Gastrocnemius medialis (tissue), 4 donors: ENCODE data around the gene MYH3. TPM values are rescaled to one million over a fixed set of nuclear protein-coding genes. Genes with fewer than 3 reads are reported as not detected.

ENCODE experiments used
- ATAC-seq, 2 donors: fragments of 150-250 bp; one replicate each; pipeline ENCODE4 v1.9.1; 2016
- DNase-seq, 2 donors: peaks; one replicate each; pipeline ENCODE4 v3.0.0-alpha.2; 2019
- H3K27ac ChIP-seq, 4 donors: fragments of 200-600 bp; sonication (generic); 1 replicate in 1 of 4; 2 replicates in 3 of 4; pipeline ENCODE4 v1.5.1; 2016 to 2018; ENCODE audit warnings: mild to moderate bottlenecking in 2 of 4, moderate library complexity in 1 of 4
- H3K27me3 ChIP-seq, 3 donors: fragments of 200-600 bp; sonication (generic) in 2 of 3; 1 replicate in 1 of 3; 2 replicates in 2 of 3; pipeline versions ENCODE4 v1.5.1 to v1.6.0; 2016 to 2019; ENCODE audit warnings: mild to moderate bottlenecking in 1 of 3, moderate library complexity in 1 of 3
- H3K36me3 ChIP-seq, 2 donors: fragments of 200-600 bp; sonication (generic) in 1 of 2; one replicate each; pipeline ENCODE4 v1.5.1; 2017 to 2018
- H3K4me1 ChIP-seq, 2 donors: fragments of 200-600 bp; sonication (generic) in 1 of 2; one replicate each; pipeline ENCODE4 v1.5.1; 2016 to 2017; ENCODE audit warnings: mild to moderate bottlenecking in 2 of 2
- H3K4me3 ChIP-seq, 4 donors: fragments of 200-600 bp; sonication (generic) in 3 of 4; 1 replicate in 1 of 4; 2 replicates in 3 of 4; pipeline ENCODE4 v1.5.1; 2016 to 2019; ENCODE audit warnings: mild to moderate bottlenecking in 2 of 4
- H3K9me3 ChIP-seq, 3 donors: fragments of 200-600 bp; sonication (generic) in 2 of 3; 1 replicate in 1 of 3; 2 replicates in 2 of 3; pipeline ENCODE4 v1.5.1; 2016 to 2019
- POLR2A ChIP-seq, 2 donors: fragments of 450-650 bp; IDR thresholded peaks; one replicate each; pipeline ENCODE4 v1.6.1; 2017; ENCODE audit warnings: antibody characterized with exemption in 2 of 2, mild to moderate bottlenecking in 2 of 2, moderate library complexity in 2 of 2
- in situ Hi-C, 4 donors: fragments of 200-750 bp; cut with MboI; loops; one replicate each; pipeline versions ENCODE4 v1.15.0 to v1.8.0; 2017; ENCODE audit warnings: low sequenced_read_pairs in 4 of 4
- intact Hi-C: fragments of 100-400 bp; cut with DNase I; formaldehyde crosslinking; loops from one replicate; pipeline ENCODE4 v1.15.1; 2023; ENCODE audit warnings: low total_unique reads
- total RNA-seq, 4 donors: library from RNA; depleted of rRNA; stranded (reverse); fragments of >200 nt; gene quantifications; one replicate each; pipeline versions ENCODE4 v1.1.0 to v1.2.3, GENCODE V29; 2016
- TF ChIP-seq, protein P1 (sequence below), 5 experiments: fragments of 450-650 bp in 3 of 5; fragments of 200-600 bp in 2 of 5; sonication (generic) in 2 of 5; IDR thresholded peaks in 4 of 5; conservative IDR thresholded peaks in 1 of 5; 1 replicate in 4 of 5; 2 replicates in 1 of 5; pipeline ENCODE4 v1.5.1; 2016 to 2019; ENCODE audit warnings: antibody characterized with exemption in 5 of 5, mild to moderate bottlenecking in 3 of 5, moderate library complexity in 3 of 5

MYH3 gene
- total RNA-seq, 4 donors from 2014 or later = 1.5 to 17.6 (median 5.3) TPM

DNA sequence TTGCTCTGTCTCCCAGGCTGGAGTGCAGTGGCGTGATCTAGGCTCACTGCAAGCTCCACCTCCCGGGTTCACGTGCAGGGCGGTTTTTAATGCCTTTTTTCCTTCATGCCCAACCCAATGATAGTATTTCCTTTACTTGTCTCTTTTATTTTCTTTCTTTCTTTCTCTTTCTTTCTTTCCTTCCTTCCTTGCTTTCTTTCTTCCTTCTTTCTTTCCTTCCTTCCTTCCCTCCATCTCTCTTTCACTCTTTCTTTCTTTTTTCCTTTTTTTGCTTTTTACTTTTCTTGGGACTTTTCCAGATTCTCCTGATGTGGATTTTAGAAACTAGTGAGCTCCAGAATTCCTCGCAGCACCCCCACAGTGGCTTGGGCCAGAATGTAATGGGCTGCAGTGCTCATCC, 3.1 kb downstream of the MYH3 start:
- no peak for DNase-seq
- intact Hi-C loops (no loop called here), in situ Hi-C loops (no loop called here)
- ATAC-seq = no peak
- peaks cover 0 to 6% of the 10 kb centered on the region in 2 donors for H3K4me1 ChIP-seq
- H3K27ac ChIP-seq = no peak overlapping the region
- H3K9me3 ChIP-seq = no peaks in the 10 kb centered on the region
- no peak overlapping the region for H3K4me3 ChIP-seq
- no peaks in the 10 kb centered on the region for H3K27me3 ChIP-seq
- TF ChIP-seq, protein P1, sequence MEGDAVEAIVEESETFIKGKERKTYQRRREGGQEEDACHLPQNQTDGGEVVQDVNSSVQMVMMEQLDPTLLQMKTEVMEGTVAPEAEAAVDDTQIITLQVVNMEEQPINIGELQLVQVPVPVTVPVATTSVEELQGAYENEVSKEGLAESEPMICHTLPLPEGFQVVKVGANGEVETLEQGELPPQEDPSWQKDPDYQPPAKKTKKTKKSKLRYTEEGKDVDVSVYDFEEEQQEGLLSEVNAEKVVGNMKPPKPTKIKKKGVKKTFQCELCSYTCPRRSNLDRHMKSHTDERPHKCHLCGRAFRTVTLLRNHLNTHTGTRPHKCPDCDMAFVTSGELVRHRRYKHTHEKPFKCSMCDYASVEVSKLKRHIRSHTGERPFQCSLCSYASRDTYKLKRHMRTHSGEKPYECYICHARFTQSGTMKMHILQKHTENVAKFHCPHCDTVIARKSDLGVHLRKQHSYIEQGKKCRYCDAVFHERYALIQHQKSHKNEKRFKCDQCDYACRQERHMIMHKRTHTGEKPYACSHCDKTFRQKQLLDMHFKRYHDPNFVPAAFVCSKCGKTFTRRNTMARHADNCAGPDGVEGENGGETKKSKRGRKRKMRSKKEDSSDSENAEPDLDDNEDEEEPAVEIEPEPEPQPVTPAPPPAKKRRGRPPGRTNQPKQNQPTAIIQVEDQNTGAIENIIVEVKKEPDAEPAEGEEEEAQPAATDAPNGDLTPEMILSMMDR (IDR thresholded peaks at IDR 0.05 in 4 of 5, conservative IDR thresholded peaks at IDR 0.05 in 1 of 5) = no peak
- TF ChIP-seq POLR2A (IDR thresholded peaks at IDR 0.05) = no peak
- H3K36me3 ChIP-seq = peaks cover 0 to 6% of the 10 kb centered on the region in 2 donors

DNA sequence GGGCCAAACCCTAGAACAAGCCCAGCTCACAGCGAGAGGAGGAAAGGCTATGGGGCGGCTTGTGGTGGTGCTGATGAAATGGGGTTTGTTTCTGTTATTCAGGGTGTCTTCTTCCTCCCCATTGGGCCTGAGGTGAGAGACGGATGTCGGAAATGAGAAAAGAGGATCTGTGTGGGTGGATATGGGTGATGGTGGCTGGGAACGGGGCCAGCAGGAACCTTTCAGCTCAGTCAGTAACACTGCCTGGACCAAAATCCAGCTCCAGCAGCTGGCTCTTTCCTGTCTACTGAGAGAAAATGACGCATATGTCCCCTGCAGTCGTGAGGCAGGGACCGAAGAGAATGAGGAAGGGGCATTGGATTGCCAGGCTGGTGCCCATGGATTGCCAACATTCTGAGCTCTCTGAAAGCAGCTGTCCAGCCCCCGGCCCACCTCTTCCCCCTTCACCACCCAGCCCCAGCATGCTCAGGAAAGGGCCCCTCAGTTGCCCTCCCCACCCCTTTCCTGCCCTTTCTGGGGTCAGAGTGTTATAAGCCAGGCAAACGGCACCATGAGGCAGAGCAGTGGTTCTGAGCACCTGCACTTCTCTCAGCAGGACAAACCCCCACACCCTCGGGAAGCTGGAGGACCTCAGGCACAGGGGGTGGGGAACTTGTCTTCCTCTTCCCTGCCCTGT, 4.0 kb downstream of the MYH3 start:
- Histone ChIP-seq H3K9me3 (no peaks in the 10 kb centered on the region), H3K4me3 (no peak overlapping the region), H3K27ac (no peak overlapping the region), H3K27me3 (no peaks in the 10 kb centered on the region), H3K4me1 (peaks cover 0 to 6% of the 10 kb centered on the region in 2 donors), H3K36me3 (peaks cover 0 to 7% of the 10 kb centered on the region in 2 donors)
- in situ Hi-C loops = no loop called here
- TF ChIP-seq, protein P1 (IDR thresholded peaks at IDR 0.05 in 4 of 5, conservative IDR thresholded peaks at IDR 0.05 in 1 of 5) = no peak
- TF ChIP-seq POLR2A (IDR thresholded peaks at IDR 0.05) = no peak
- DNase-seq = no peak
- intact Hi-C loops = no loop called here
- ATAC-seq = no peak

DNA sequence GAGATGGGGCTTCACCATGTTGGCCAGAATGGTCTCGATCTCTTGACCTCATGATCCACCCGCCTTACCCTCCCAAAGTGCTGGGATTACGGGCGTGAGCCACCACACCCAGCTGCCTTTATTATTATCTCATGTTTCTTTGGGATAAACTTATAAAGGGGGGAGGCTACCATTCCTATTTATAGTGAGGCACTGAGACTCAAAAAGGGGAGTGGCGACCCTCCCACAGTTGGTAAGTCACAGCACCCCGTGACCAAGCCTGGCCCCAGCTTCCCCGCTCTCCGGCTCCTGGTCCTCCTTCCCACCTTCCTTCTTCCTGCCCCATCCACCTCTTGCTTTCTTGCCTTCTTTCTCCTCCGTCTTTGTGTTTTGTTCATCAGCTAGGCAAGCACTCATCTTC, 5.2 kb downstream of the MYH3 start:
- TF ChIP-seq POLR2A (IDR thresholded peaks at IDR 0.05) = no peak
- TF ChIP-seq, protein P1 (IDR thresholded peaks at IDR 0.05 in 4 of 5, conservative IDR thresholded peaks at IDR 0.05 in 1 of 5) = no peak
- H3K27me3 ChIP-seq = no peaks in the 10 kb centered on the region

DNA sequence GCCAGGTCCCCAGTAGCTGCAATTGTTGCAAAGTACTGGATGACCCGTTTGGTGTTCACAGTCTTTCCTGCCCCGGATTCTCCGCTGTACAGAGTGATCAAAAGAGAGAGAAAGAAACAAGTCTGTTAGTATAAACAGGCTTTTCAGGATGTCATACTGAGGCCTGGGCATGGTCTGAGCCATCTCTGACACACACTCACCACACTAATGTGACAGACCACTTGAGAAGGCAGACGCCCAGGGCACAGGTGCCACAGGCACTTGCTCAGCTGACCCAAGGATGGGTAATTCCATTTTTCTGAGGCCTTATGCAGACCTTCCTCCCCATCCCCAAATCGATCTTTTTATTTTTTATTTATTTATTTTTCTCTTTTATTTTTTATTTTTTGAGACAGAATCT, 7.5 kb downstream of the MYH3 start:
- no peaks in the 10 kb centered on the region for H3K9me3 ChIP-seq
- intact Hi-C loops (no loop called here), in situ Hi-C loops (loop anchor here (5.0 to 25.0 kb wide), 3 partner anchors 188 to 198 kb away; partner anchors contain the start of gene PIRT (in 1 of the 4))
- no peaks in the 10 kb centered on the region for H3K4me1 ChIP-seq
- TF ChIP-seq POLR2A (IDR thresholded peaks at IDR 0.05) = no peak
- TF ChIP-seq, protein P1 (IDR thresholded peaks at IDR 0.05 in 4 of 5, conservative IDR thresholded peaks at IDR 0.05 in 1 of 5) = no peak
- no peak overlapping the region for H3K4me3 ChIP-seq
- peaks cover 0 to 11% of the 10 kb centered on the region in 2 donors for H3K36me3 ChIP-seq
- ATAC-seq (no peak), DNase-seq (no peak)
- no peak overlapping the region for H3K27ac ChIP-seq
- H3K27me3 ChIP-seq = no peaks in the 10 kb centered on the region

More for the DNA sequence above, 5.2 kb downstream of the MYH3 start:
- DNase-seq = no peak
- in situ Hi-C loops = no loop called here
- Histone ChIP-seq H3K27ac (no peak overlapping the region), H3K9me3 (no peaks in the 10 kb centered on the region), H3K4me1 (peaks cover 0 to under 1% of the 10 kb centered on the region in 2 donors), H3K36me3 (peaks cover 0 to 7% of the 10 kb centered on the region in 2 donors), H3K4me3 (no peak overlapping the region)
- no peak for ATAC-seq
- intact Hi-C loops = no loop called here
